HG02870 (cell line): Measurements from ENCODE around the gene CYSRT1.

ENCODE experiments used
- ATAC-seq: cut with Tn5 transposase; IDR thresholded peaks from one replicate; pipeline ENCODE4 v1.9.1; 2021; ENCODE audit warnings: mild to moderate bottlenecking, moderate library complexity; ENCODE audit not compliant: unreplicated experiment

CYSRT1 gene

DNA sequence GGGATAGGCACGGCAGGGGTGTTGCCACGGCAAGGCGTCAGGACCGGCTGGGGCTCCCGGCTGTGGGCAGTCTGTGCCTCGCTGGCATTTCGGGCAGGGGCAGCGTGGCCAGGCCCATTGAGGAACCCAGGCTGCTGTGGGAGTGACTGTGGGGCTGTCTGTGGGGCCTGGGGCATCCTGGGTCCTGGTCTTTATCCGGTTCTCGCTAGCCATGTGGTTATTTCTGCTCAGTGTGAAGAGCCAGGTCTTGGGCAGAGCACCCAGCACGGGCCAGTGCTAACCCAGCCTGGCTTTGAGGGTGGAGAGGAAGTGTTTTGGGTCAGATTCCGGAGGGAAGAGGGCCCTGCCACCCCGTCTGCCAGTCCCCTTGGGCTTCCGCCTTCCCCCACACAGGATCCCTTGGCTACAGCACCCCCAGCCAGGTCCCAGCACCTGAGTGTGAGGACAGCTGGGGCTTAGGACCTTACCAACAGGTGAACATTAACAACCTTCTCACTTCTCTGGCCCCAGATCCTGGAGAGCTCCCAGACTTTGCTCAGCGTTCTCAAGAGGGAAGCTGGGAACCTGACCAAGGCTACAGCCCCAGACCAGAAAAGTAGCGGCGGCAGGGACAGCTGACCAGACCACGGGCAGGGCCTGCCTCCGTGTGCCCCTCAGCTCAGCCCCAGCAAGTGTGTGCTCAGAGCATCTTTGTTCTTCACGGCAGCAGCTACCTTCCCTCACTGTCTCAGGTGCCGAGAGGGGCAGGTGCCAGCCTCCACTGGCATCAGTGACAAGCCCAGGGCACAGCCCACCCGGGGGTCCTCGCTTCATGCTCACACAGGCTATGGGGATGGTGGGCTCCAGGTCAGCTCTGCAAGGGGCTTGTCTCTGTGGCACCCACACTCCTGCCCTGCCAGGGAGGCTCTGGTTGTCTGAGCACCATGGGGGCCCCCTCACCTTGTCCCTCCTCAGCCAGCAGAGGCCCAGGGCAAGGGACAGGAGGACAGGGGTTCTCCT is 35.4 kb upstream of the CYSRT1 start:
- no peak for ATAC-seq

DNA sequence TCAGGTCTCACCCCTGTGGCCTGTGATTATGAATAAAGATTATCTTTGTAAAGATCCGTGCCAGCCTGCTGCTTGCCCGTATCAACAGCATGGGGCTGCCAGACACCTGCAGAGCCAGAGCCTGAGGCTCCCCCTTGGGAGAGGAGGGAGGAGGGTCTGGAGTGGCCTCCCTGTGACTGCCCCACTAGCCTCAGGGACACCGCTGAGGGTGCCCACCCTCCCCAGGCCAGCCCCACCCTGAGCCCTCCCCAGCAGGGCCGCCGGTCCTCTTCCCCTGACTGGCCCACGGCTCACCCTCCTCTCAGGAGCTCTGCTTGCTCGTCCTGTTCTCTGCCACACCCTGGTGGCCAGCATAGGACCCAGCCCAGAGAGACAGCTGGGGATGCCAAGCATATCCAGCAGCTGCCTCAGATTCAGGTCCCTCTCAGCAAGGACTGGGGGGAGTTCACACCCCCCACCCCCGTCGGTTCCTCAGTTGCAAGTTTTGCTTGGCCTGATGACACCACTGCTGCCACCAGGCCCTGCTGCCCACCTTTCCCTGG is 34.6 kb upstream of the CYSRT1 start:
- no peak for ATAC-seq

DNA sequence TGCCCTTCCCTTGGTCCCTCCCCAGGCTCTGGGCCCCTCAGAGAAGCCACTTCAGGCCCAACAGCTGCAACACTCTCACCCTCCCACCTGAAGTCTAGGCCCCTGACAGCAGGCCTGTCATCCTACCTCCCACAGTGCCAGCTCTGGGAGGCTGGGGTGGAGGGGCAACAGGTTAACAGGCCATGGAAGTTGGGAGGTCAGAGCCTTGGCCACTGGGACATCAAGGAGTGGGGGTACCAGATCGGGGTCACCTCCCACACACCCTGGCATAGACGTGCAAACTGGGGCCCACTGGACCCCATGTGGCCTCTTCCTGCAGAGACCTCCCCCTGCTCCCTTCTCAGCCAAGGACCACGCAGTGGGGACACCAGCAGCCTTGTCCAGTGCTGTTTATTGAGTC is 33.7 kb upstream of the CYSRT1 start:
- no peak for ATAC-seq

DNA sequence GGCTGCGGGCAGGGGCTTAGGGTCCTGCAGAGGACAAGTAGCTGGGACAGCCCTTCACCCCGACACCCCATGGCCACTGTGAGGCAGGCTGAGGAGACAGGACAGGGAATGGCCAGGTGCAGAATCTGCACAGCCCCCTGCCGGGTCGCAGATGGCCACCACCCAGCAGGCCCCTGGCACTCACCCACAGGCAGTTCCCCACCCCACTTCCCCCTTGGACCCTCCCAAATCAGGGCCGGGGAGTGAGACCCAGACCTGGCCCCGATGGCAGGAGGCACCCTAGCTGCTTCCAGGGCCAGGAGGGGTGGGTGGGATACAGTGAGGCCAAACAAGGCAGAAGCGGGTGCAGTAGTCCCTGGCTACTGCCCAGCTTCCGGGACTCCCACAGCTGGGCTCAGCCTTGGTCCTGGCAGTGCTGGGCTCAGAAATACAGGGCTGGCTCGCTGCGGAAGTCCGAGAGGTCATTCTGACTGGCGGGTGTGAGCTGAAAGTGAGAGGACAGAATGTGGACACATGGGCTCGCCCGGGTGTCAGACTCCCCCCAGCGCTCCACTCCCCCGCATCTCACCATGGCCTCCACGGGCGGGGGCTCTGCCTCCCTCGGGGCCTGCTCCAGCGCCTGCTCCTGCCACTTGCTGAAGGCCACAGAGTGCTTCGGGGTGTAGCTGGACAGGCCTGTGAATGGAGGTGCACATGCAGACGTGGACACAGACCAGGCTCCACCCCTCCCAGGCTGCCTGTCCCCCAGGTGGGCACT is 33.1 kb upstream of the CYSRT1 start:
- no peak for ATAC-seq

DNA sequence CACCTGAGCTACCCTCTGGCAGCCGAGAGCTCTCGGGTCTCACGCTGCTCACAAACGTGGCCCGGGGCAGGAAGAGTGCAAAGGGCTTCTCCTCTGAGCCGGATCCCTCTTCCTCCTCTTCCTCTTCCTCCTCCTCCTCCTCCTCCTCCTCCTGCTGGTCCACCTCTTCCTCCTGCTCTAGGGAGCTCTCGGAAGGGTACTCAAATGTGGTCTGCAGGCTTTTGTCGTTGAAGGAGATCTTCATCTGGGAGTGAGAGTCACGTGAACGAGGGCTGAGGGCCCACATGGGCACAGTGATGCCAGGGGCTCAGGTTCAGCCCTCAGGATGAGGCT is 32.6 kb upstream of the CYSRT1 start:
- no peak for ATAC-seq

DNA sequence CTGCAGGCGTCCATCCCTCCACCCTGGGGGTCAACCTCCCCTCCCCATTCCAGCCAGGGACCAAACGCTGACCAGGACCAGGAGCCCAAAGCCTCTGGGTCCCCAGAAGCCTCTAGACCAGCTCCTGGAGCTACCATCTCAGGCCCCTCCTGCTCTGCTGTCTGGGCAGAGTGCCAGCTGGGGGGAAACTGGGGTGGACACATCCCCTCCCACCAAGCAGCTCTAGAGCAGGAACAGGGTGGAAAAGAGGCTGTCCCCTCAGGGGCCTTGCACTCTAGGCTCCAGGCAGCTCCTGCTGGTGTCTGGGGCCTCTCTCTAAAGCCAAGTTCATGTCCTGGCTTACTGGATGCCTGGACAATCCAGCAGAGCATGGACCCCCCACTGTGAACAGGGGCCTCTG is 32.1 kb upstream of the CYSRT1 start:
- no peak for ATAC-seq

DNA sequence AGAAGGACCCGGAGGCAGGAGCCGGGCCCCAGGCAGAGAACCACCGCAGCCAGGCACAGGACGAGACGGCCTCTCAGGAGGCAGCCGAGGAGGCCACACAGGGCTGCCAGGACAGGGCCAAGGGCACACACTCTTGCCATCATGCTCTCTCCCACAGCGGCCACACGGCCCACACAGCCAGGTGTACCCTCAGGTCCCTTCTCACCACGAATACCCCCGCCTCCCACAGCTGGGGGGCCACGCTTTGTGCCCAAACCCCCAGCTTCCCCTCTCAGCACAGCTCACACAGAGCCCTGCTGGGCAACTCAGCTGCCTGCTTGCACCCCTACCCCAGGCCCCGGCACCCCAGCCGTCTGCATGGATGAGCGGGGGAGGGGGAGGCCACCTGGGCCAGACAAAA is 31.2 kb upstream of the CYSRT1 start:
- ATAC-seq, result no peak

DNA sequence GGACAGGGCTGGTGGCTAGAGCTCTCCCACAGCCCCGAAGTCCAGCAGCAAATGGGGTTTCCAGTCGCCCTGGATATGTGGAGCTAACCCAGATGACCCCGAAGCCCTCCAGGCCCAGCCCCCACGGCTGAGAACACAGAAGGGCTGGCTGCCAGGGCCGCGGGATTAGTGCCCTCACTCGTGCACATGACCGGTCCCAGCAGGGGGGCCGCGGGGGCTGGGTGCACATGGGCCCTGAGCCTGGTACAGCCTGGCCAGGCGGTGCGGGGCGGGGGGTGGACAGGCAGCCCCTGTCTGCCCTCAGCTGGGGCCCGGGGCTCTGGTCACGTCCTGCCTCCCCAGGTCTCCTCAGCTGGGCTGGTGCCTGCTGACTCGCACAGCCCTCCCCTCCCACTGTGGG is 30.6 kb upstream of the CYSRT1 start:
- no peak for ATAC-seq

DNA sequence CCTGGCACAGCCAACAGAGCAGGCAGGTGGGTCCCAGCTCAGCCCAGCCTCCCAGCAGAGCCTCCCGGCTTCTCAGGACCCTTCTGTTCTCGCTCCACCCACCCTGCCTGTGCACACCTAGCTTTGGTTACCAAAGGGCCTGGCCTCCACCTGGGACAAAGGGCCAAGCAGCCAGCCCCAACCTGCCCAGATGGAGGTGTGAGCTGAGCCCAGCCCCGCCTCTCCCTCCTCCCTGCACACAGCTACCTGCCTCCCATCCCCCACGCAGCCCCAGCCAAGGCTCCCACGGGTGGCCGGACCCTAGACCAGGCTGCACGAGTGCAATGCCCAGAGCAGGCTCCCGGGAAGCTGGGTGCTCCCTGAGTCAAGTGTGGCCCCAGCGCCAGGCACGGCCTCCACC is 30.1 kb upstream of the CYSRT1 start:
- no peak for ATAC-seq

DNA sequence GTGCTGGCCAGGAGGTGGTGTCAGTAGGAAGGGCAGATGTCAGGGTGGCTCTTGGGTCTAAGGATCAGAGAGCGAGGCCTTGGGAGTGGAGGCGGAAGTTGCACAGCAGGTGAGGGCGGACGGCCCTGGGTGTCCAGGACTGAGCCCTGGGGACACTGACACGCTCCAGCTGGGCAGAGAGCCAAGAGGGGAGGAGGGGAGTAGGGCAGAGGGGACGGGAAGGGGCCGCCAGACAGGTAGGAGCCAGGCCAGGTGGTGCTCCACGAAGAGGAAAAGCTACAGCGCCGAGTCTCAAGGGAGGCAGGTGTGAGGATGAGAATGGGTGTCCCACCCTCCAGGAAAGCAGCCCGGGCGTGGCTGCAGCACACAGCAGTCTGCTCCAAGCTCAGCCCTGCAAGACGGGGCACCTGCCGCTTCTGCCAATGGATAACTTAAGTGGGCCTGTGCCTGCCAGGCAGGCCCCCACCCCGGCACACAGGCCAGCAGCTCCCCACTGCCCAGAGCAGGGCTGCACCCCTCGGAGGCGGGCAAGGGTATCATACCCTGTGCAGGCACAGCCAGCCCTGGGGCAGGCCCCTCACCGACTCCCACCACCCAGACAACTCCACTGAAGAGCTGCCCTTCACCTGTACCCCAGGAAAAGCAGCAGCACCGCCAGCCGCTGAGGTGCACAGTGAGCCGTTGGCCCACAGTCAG is 29.3 kb upstream of the CYSRT1 start:
- ATAC-seq, result no peak

DNA sequence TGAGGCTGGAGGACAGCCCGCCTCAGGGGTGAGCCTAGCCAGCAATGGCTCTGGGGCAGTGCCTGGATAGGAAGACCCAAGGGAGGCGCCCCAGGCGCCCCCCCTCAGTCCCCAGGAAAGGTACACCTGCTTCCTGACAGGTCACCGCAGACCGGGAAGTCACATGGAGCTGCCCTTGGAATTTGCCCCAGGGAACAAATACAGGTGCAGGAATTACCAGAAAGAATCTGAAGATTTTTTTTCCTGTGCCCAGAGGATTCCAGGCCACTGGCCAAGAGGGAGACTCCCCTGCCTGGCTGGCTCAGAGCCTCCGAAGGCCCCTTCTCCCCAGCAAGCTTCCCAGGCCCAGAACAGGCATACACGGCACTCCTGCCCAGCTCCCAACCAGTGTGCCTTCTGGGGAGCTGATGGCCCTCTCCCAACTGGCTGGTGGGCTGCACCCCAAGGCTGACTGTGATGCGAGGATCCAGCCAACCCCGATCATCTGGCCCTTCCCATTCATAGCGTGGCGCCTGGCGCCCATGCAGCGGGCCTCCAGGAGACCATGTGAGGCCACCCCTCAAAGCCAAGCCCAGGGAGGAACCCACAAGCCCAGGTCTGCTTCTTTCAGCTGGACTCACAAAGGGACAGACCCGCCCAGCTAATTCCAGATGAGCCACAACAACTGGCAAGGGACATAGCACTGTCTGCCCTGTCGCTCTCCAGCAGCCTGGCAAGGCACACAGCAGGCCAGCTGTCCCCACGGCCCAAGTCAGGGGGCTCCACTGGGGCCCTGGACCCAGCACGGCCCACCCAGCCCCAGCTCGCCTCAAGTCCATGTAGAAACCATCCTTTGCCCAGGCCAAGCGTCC is 26.7 kb upstream of the CYSRT1 start:
- ATAC-seq, result no peak

DNA sequence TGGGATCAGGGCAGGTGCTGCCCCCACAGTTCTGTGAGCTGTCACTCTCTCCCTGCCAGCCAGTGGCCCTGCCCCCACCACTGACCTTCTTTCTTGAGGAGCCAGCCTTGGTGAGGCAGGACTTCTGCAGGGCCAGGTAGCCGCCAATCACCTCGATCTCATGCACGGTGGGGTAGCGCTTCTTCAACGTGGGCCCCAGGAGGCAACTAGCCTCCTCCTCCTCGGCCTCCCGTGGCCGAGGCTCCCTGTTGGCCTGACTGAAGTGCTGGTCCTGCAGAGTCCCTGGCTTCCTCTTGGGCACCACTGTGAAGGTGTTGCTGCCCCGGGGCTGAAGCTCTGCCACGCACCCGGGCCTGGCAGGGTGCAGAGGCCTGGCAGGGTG is 26.1 kb upstream of the CYSRT1 start:
- no peak for ATAC-seq

DNA sequence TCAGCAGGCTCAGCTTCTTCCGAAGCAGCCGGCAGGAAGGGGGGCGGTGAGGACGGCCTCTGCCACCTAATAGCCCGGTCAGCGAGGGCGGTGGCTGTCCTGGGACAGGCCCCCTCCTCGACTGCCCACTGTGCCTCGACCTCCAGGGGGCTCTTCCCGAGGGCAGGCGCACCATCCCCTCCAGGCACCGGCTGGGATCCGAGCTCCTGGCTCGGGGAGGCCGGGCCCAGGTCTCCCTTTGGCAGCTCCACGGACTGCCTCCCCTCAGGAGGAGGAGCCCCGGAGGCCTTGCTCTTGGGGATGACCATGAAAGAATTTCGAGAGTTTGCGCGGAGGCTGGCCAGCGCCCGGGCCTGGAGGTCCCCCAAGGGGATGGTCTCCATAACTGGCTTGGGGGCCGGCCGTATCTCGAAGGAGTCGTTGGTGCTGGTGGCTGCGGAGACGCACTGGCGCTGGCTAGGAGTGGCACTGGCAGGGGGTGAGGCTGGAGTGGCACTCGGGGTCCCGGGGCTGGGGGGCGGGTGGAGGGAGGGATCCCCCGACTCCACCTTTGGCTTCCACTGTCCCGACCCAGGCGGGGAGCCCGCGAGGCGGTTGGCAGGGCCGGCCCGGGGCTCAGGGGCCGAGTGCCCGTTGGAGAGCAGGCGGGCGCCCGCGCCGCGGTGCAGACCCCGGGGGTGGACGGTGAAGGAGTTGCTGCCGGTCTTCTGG is 25.4 kb upstream of the CYSRT1 start:
- no peak for ATAC-seq

DNA sequence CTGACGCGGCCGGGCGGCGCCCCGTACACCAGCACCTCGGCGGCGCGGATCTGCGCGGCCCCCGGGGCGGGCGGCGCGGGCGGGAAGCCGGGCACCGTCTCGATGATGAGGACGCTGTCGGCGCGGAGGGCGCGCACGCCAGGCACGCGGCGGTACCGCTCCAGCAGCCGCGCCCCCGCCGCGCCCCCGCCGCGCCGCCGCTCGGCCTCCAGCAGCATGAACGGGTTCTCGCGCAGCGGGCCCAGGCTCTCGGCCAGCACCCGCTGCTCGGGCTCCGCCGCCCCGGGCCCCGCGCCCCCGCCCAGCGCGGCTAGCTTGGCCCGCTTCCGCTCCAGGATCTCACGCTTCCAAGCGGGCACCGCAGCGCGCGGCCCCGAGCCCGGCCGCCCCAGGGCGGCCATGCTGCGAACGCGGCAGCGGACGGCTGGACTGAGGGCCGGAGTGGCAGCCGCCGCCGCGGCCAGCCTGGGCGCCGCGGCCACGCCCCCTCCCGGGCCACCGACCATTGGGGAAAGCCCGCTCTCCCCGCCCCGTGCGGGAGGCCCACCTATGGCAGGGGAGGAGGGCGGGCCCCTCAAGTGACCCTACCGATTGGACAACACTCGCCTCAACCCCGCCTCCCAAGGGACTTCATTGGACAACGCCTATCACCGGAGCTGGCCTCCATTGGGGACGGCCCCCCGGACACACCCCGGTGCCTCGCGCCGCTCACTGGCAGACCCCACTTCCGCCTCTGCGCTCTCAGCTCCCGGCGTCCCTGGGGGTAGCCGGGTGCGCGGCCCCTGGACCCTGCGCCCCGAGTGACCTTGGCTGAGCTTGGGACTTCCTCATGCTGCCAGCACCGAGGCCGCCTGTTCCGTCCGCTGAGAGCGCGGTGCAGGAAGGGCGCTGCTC is 24.4 kb upstream of the CYSRT1 start, which contains the start of gene TPRN:
TSS of gene TPRN (minus strand) at position 431 of the 894 bp plus-strand sequence. CDS start at position 401, 30 bp downstream.
- ATAC-seq, result peak; percentile 94

DNA sequence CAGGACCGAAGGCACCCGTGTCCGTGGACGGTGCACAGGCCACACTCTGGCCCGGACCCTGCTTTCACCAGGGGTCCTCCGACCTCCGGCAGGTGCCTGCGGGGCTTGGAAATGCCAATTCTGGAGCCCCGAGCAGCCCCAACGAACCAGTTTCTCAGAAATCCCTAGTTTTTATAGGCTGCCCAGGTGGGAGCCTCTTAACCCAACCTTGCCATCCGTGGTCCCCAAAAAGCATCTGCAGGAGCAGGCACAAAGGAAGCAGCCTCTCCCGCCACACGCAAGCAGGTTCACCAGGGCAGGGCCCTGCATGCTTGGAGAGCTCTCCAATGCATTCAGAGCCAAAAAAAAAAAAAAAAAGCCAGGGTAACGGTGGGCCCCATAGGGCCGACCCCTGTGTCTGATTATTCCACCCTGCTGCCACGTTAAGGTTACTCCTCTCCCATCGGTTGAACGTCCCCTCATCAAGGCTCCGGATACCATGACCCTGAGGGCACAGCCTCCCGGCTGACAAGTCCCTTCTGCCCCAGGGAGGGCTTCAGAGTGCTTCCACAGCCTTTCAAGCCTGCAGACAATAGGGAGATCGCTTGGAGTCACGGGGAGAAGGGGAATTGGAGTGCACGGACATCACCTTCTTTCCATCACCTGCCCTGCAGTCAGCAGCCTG is 23.6 kb upstream of the CYSRT1 start:
- no peak for ATAC-seq

DNA sequence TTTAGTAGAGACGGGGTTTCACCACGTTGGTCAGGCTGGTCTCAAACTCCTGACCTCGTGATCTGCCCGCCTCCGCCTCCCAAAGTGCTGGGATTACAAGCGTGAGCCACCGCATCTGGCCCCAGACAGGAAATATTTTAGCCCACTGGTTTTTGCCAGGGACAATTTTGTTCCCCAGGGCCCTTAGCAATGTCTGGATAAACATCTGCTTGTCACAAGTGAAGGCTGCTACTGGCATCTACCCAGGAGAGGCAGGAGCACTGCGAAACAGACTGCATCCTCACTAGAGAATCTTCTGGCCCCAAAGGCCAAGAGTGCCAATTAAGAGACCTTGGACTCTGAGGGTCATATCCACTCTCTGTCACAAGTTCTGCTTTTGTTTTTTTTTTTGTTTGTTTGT is 22.0 kb upstream of the CYSRT1 start:
- ATAC-seq, result no peak

DNA sequence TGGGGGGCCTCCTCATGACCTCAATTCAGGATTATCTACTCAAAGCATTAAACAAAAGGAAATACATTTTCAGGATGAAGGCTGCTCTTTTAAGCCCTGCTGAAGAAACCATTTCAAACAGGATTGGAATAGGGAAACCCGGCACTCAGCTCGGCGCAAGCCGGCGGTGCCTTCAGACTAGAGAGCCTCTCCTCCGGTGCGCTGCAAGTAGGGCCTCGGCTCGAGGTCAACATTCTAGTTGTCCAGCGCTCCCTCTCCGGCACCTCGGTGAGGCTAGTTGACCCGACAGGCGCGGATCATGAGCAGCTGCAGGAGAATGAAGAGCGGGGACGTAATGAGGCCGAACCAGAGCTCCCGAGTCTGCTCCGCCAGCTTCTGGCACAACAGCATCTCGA is 20.2 kb upstream of the CYSRT1 start:
- no peak for ATAC-seq
